ENCODE measurements around the gene PRR19.

PRR19 gene

GRCh38 chr19:42333018-42333417 lies 31.1 kb downstream of the PRR19 start:
- no peak for TF ChIP-seq USF1 (IDR thresholded peaks at IDR 0.05)

- TF ChIP-seq TEAD4 (IDR thresholded peaks at IDR 0.05) (no peak), TCF12 (IDR thresholded peaks at IDR 0.05; ENCODE audit: low read depth) (no peak), USF1 (IDR thresholded peaks at IDR 0.05) (no peak), REST (IDR thresholded peaks at IDR 0.05; ENCODE audit: low read depth) (no peak), FOXM1 (IDR thresholded peaks at IDR 0.05; ENCODE audit: borderline replicate concordance, low read depth) (no peak), NFIC (IDR thresholded peaks at IDR 0.05) (no peak), MAX (IDR thresholded peaks at IDR 0.05) (no peak), ZBTB7A (IDR thresholded peaks at IDR 0.05; ENCODE audit: low read depth) (no peak), EGR1 (IDR thresholded peaks at IDR 0.05) (no peak), CREB1 (IDR thresholded peaks at IDR 0.05; ENCODE audit: low read depth) (no peak)
Observed at GRCh38 chr19:42333975-42334696, 32.2 kb downstream of the PRR19 start.

- no peak for TF ChIP-seq TCF12 (IDR thresholded peaks at IDR 0.05; ENCODE audit: low read depth)
Observed at GRCh38 chr19:42334697-42335373, 32.9 kb downstream of the PRR19 start.

GRCh38 chr19:42335374-42335936 lies 33.5 kb downstream of the PRR19 start:
- no peak for TF ChIP-seq YY1 (IDR thresholded peaks at IDR 0.05; ENCODE audit: low read depth)
- TF ChIP-seq TAF1 (IDR thresholded peaks at IDR 0.05; ENCODE audit: low read depth), result no peak
- TF ChIP-seq NFIC (IDR thresholded peaks at IDR 0.05), result no peak
- no peak for TF ChIP-seq ZBTB7A (IDR thresholded peaks at IDR 0.05; ENCODE audit: low read depth)
- TF ChIP-seq TCF12 (IDR thresholded peaks at IDR 0.05; ENCODE audit: low read depth), result no peak
- TF ChIP-seq CEBPB (IDR thresholded peaks at IDR 0.05), result no peak
- TF ChIP-seq FOXM1 (IDR thresholded peaks at IDR 0.05; ENCODE audit: borderline replicate concordance, low read depth), result no peak
- TF ChIP-seq USF1 (IDR thresholded peaks at IDR 0.05), result no peak

- TF ChIP-seq USF1 (IDR thresholded peaks at IDR 0.05), result no peak
- TF ChIP-seq TAF1 (IDR thresholded peaks at IDR 0.05; ENCODE audit: low read depth), result no peak
- no peak for TF ChIP-seq TEAD4 (IDR thresholded peaks at IDR 0.05)
- TF ChIP-seq ZBTB7A (IDR thresholded peaks at IDR 0.05; ENCODE audit: low read depth), result no peak
- TF ChIP-seq MAX (IDR thresholded peaks at IDR 0.05), result no peak
- no peak for TF ChIP-seq CEBPB (IDR thresholded peaks at IDR 0.05)
Observed at GRCh38 chr19:42335971-42336370, 34.0 kb downstream of the PRR19 start.

- TF ChIP-seq ZBTB7A (IDR thresholded peaks at IDR 0.05; ENCODE audit: low read depth) (no peak), REST (IDR thresholded peaks at IDR 0.05; ENCODE audit: low read depth) (no peak), EP300 (IDR thresholded peaks at IDR 0.05; ENCODE audit: borderline replicate concordance) (no peak)
Observed at GRCh38 chr19:42343344-42344110, 41.6 kb downstream of the PRR19 start.
